ENCODE data around the gene SLC29A1.
"Not testable (repeated sequence)": the region's sequence is repeated elsewhere in the genome, so short reads cannot be mapped to it uniquely, and the experiment has no call there.

SLC29A1 gene

GRCh38 chr6:44185953-44186634 lies 37.3 kb upstream of the SLC29A1 start:
- Mint-ChIP-seq H3K27ac (no peak overlapping the region), H3K4me1 (ENCODE audit: low read depth) (peaks cover 9% of the 10 kb centered on the region), H3K36me3 (ENCODE audit: low read depth) (no peaks in the 10 kb centered on the region), H3K4me3 (no peak overlapping the region), H3K27me3 (peaks cover 15% of the 10 kb centered on the region), H3K9me3 (no peaks in the 10 kb centered on the region)
- intact Hi-C loops (cut with micrococcal nuclease), result no loop called here

- intact Hi-C loops (cut with micrococcal nuclease), result no loop called here
- peaks cover 15% of the 10 kb centered on the region for H3K27me3 Mint-ChIP-seq
- no peak overlapping the region for H3K27ac Mint-ChIP-seq
- peaks cover 9% of the 10 kb centered on the region for H3K4me1 Mint-ChIP-seq (ENCODE audit: low read depth)
- H3K4me3 Mint-ChIP-seq, result no peak overlapping the region
- H3K9me3 Mint-ChIP-seq, result no peaks in the 10 kb centered on the region
- no peaks in the 10 kb centered on the region for H3K36me3 Mint-ChIP-seq (ENCODE audit: low read depth)
Measured at GRCh38 chr6:44186635-44187025, 36.8 kb upstream of the SLC29A1 start.

GRCh38 chr6:44188819-44189218 lies 34.6 kb upstream of the SLC29A1 start:
- H3K4me1 Mint-ChIP-seq (ENCODE audit: low read depth), result peaks cover 20% of the 10 kb centered on the region
- intact Hi-C loops (cut with micrococcal nuclease), result no loop called here
- H3K27ac Mint-ChIP-seq, result no peak overlapping the region
- H3K4me3 Mint-ChIP-seq, result no peak overlapping the region
- peaks cover 19% of the 10 kb centered on the region for H3K27me3 Mint-ChIP-seq
- H3K9me3 Mint-ChIP-seq, result no peaks in the 10 kb centered on the region
- H3K36me3 Mint-ChIP-seq (ENCODE audit: low read depth), result no peaks in the 10 kb centered on the region

GRCh38 chr6:44189257-44189656 lies 34.1 kb upstream of the SLC29A1 start:
- intact Hi-C loops (cut with micrococcal nuclease), result no loop called here
- peaks cover 20% of the 10 kb centered on the region for H3K4me1 Mint-ChIP-seq (ENCODE audit: low read depth)
- no peaks in the 10 kb centered on the region for H3K36me3 Mint-ChIP-seq (ENCODE audit: low read depth)
- peaks cover 16% of the 10 kb centered on the region for H3K27me3 Mint-ChIP-seq
- H3K9me3 Mint-ChIP-seq, result no peaks in the 10 kb centered on the region
- H3K4me3 Mint-ChIP-seq, result no peak overlapping the region
- H3K27ac Mint-ChIP-seq, result no peak overlapping the region

- Mint-ChIP-seq H3K4me3 (no peak overlapping the region), H3K36me3 (ENCODE audit: low read depth) (no peaks in the 10 kb centered on the region), H3K9me3 (no peaks in the 10 kb centered on the region), H3K27me3 (peaks cover 14% of the 10 kb centered on the region), H3K4me1 (ENCODE audit: low read depth) (peaks cover 19% of the 10 kb centered on the region), H3K27ac (no peak overlapping the region)
- intact Hi-C loops (cut with micrococcal nuclease), result no loop called here
Measured at GRCh38 chr6:44190715-44191114, 32.7 kb upstream of the SLC29A1 start.

GRCh38 chr6:44192428-44193041 lies 30.9 kb upstream of the SLC29A1 start:
- Mint-ChIP-seq H3K27ac (peak overlapping the region; percentile 35), H3K4me3 (peak overlapping the region; percentile 63), H3K4me1 (ENCODE audit: low read depth) (peaks cover 11% of the 10 kb centered on the region), H3K9me3 (no peaks in the 10 kb centered on the region), H3K36me3 (ENCODE audit: low read depth) (no peaks in the 10 kb centered on the region), H3K27me3 (peaks cover 8% of the 10 kb centered on the region)
- intact Hi-C loops (cut with micrococcal nuclease), result no loop called here

GRCh38 chr6:44193307-44193910 lies 30.0 kb upstream of the SLC29A1 start:
- Mint-ChIP-seq H3K27ac (no peak overlapping the region), H3K4me1 (ENCODE audit: low read depth) (peaks cover 11% of the 10 kb centered on the region), H3K4me3 (no peak overlapping the region), H3K36me3 (ENCODE audit: low read depth) (no peaks in the 10 kb centered on the region), H3K9me3 (no peaks in the 10 kb centered on the region), H3K27me3 (peaks cover 8% of the 10 kb centered on the region)
- intact Hi-C loops (cut with micrococcal nuclease), result no loop called here

GRCh38 chr6:44194326-44194725 lies 29.1 kb upstream of the SLC29A1 start:
- H3K4me3 Mint-ChIP-seq, result no peak overlapping the region
- peaks cover 11% of the 10 kb centered on the region for H3K4me1 Mint-ChIP-seq (ENCODE audit: low read depth)

GRCh38 chr6:44196351-44196750 lies 27.0 kb upstream of the SLC29A1 start:
- H3K27me3 Mint-ChIP-seq; H3K9me3 Mint-ChIP-seq; H3K4me3 Mint-ChIP-seq; H3K27ac Mint-ChIP-seq; H3K36me3 Mint-ChIP-seq (ENCODE audit: low read depth); intact Hi-C loops (cut with micrococcal nuclease): not testable (repeated sequence)
- H3K4me1 Mint-ChIP-seq (ENCODE audit: low read depth), result peaks cover 11% of the 10 kb centered on the region

More at GRCh38 chr6:44194326-44194725, 29.1 kb upstream of the SLC29A1 start:
- Mint-ChIP-seq H3K36me3 (ENCODE audit: low read depth) (no peaks in the 10 kb centered on the region), H3K27me3 (peaks cover 8% of the 10 kb centered on the region), H3K27ac (no peak overlapping the region), H3K9me3 (no peaks in the 10 kb centered on the region)
- intact Hi-C loops (cut with micrococcal nuclease), result no loop called here

GRCh38 chr6:44198684-44199083 lies 24.7 kb upstream of the SLC29A1 start:
- H3K36me3 Mint-ChIP-seq (ENCODE audit: low read depth), result no peaks in the 10 kb centered on the region
- H3K4me1 Mint-ChIP-seq (ENCODE audit: low read depth), result peaks cover 6% of the 10 kb centered on the region
- no peak overlapping the region for H3K27ac Mint-ChIP-seq
- intact Hi-C loops (cut with micrococcal nuclease), result no loop called here
- H3K27me3 Mint-ChIP-seq, result peaks cover 2% of the 10 kb centered on the region
- no peak overlapping the region for H3K4me3 Mint-ChIP-seq
- no peaks in the 10 kb centered on the region for H3K9me3 Mint-ChIP-seq

GRCh38 chr6:44199883-44200282 lies 23.5 kb upstream of the SLC29A1 start:
- no peaks in the 10 kb centered on the region for H3K9me3 Mint-ChIP-seq
- no peak overlapping the region for H3K27ac Mint-ChIP-seq
- H3K4me3 Mint-ChIP-seq, result no peak overlapping the region
- peaks cover 6% of the 10 kb centered on the region for H3K4me1 Mint-ChIP-seq (ENCODE audit: low read depth)
- H3K36me3 Mint-ChIP-seq (ENCODE audit: low read depth), result no peaks in the 10 kb centered on the region
- peaks cover 2% of the 10 kb centered on the region for H3K27me3 Mint-ChIP-seq
- intact Hi-C loops (cut with micrococcal nuclease), result no loop called here

GRCh38 chr6:44201200-44201599 lies 22.2 kb upstream of the SLC29A1 start:
- Mint-ChIP-seq H3K27me3 (no peaks in the 10 kb centered on the region), H3K27ac (no peak overlapping the region), H3K9me3 (no peaks in the 10 kb centered on the region), H3K36me3 (ENCODE audit: low read depth) (no peaks in the 10 kb centered on the region), H3K4me3 (no peak overlapping the region), H3K4me1 (ENCODE audit: low read depth) (peaks cover 6% of the 10 kb centered on the region)
- intact Hi-C loops (cut with micrococcal nuclease), result no loop called here

- no peak overlapping the region for H3K27ac Mint-ChIP-seq
- no peaks in the 10 kb centered on the region for H3K27me3 Mint-ChIP-seq
- no peaks in the 10 kb centered on the region for H3K36me3 Mint-ChIP-seq (ENCODE audit: low read depth)
- H3K4me3 Mint-ChIP-seq, result no peak overlapping the region
- peaks cover 6% of the 10 kb centered on the region for H3K4me1 Mint-ChIP-seq (ENCODE audit: low read depth)
- no peaks in the 10 kb centered on the region for H3K9me3 Mint-ChIP-seq
- intact Hi-C loops (cut with micrococcal nuclease), result no loop called here
Measured at GRCh38 chr6:44201638-44202303, 21.6 kb upstream of the SLC29A1 start.

- no peak overlapping the region for H3K4me3 Mint-ChIP-seq
- no peak overlapping the region for H3K27ac Mint-ChIP-seq
- peaks cover 6% of the 10 kb centered on the region for H3K4me1 Mint-ChIP-seq (ENCODE audit: low read depth)
- intact Hi-C loops (cut with micrococcal nuclease), result no loop called here
- no peaks in the 10 kb centered on the region for H3K27me3 Mint-ChIP-seq
- H3K36me3 Mint-ChIP-seq (ENCODE audit: low read depth), result no peaks in the 10 kb centered on the region
- no peaks in the 10 kb centered on the region for H3K9me3 Mint-ChIP-seq
Measured at GRCh38 chr6:44202332-44202971, 20.9 kb upstream of the SLC29A1 start.
